ENCODE data around the gene STMN1. TPM values are rescaled to one million over a fixed set of nuclear protein-coding genes. Genes with fewer than 3 reads are reported as not detected.

The STMN1 gene
- total and polyA plus RNA-seq, 10 of the 15 experiments (the other 5 are each of a cell fraction or from before 2014, with no cell fraction given): 220 to 1,272 (median 603) TPM

DNA sequence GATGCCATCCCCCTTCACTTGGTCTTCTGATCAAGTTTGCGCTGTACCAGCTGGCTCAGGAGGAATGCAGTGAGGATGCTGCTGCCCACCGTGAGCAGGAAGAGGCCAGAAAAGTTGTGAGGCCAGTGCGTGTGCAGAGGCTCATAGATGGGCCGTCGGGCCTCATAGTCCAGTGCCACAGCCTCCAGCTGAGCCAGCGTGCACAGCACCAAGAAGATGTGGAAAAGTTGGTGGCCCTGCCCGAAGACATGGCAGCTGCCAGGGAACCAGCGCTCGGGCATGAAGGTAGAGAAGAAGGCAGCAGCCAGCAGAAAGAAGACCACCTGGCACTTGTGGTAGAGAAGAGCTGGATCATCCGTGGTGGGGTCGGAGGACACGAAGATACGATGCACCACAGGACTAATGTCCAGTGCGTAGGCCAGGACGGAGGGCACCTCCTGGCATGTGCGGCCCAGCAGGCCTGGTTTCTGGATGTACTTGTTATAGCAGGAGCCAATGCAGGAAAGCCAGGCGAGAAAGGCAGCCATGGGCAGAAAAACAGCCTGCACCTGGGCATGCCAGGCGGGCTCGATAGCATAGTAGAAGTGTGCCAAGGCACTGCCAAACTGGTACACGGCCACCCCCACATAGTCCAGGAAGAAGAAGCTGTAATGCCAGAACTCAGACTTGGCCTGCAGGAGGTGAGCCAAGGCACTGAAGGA is 43.3 kb downstream of the STMN1 start (continued):
- TF ChIP-seq, protein P1, sequence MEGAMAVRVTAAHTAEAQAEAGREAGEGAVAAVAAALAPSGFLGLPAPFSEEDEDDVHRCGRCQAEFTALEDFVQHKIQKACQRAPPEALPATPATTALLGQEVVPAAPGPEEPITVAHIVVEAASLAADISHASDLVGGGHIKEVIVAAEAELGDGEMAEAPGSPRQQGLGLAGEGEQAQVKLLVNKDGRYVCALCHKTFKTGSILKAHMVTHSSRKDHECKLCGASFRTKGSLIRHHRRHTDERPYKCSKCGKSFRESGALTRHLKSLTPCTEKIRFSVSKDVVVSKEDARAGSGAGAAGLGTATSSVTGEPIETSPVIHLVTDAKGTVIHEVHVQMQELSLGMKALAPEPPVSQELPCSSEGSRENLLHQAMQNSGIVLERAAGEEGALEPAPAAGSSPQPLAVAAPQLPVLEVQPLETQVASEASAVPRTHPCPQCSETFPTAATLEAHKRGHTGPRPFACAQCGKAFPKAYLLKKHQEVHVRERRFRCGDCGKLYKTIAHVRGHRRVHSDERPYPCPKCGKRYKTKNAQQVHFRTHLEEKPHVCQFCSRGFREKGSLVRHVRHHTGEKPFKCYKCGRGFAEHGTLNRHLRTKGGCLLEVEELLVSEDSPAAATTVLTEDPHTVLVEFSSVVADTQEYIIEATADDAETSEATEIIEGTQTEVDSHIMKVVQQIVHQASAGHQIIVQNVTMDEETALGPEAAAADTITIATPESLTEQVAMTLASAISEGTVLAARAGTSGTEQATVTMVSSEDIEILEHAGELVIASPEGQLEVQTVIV (IDR thresholded peaks at IDR 0.05; ENCODE audit: borderline replicate concordance, partially characterized antibody): no peak
- no peak for TF ChIP-seq EED (IDR thresholded peaks at IDR 0.05; ENCODE audit: low read depth)

- Histone ChIP-seq H3K4me2 (ENCODE audit: control insufficient read depth, insufficient read depth) (no peak overlapping the region), H3K79me2 (ENCODE audit: control insufficient read depth, insufficient read depth, low read length) (peaks cover 15% of the 10 kb centered on the region), H4K20me1 (ENCODE audit: control insufficient read depth, insufficient read depth) (no peaks in the 10 kb centered on the region), H3K9me3 (replicated peaks; ENCODE audit: control insufficient read depth, insufficient read depth, low read length) (no peaks in the 10 kb centered on the region), H3K9ac (ENCODE audit: control insufficient read depth, insufficient read depth, low read length) (no peak overlapping the region), H2AFZ (ENCODE audit: control insufficient read depth, low read depth, low read length) (no peak overlapping the region), H3K27me3 (replicated peaks in 1 of 2; ENCODE audit: control insufficient read depth in 2 of 2, insufficient read depth in 2 of 2, low read length in 1 of 2) (no peaks in the 10 kb centered on the region), H3K4me1 (ENCODE audit: control insufficient read depth, insufficient read depth, low read length) (peaks cover 8% of the 10 kb centered on the region; the same call in 1 of the 2 replicates), H3K4me3 (no peak overlapping the region), H3K36me3 (ENCODE audit: control insufficient read depth in 2 of 2, insufficient read depth in 2 of 2, low read length in 1 of 2) (no peaks in the 10 kb centered on the region), H3K27ac (ENCODE audit: control insufficient read depth, insufficient read depth) (no peak overlapping the region; the same call in 1 of the 2 replicates)
- no TSS peak for BruUV-seq (replicated peaks)
- TF ChIP-seq FOXM1 (IDR thresholded peaks at IDR 0.05; ENCODE audit: low read depth, low read length): peak; percentile 15; the same call in 1 of the 2 replicates
- TF ChIP-seq ETV6 (conservative IDR thresholded peaks at IDR 0.05 in 1 of 2, IDR thresholded peaks at IDR 0.05 in 1 of 2; ENCODE audit: borderline replicate concordance in 1 of 2, low read depth in 1 of 2): peak in 1 of 2 experiments; percentile 33; a peak in 1 of 4 replicates
- TF ChIP-seq NFIC (IDR thresholded peaks at IDR 0.05; ENCODE audit: low read depth, low read length): 0 out of 2 replicates have a peak, but pooled peaks have one; percentile 27
- TF ChIP-seq HCFC1 (IDR thresholded peaks at IDR 0.05; ENCODE audit: low read length): no peak
- TF ChIP-seq POLR2AphosphoS5 (IDR thresholded peaks at IDR 0.05; ENCODE audit: low read length): no peak
- no peak for TF ChIP-seq NFXL1 (IDR thresholded peaks at IDR 0.05; ENCODE audit: borderline replicate concordance)
- TF ChIP-seq MEF2A (IDR thresholded peaks at IDR 0.05; ENCODE audit: insufficient read depth, low read depth, low read length): no peak
- intact Hi-C loops (cut with micrococcal nuclease; ENCODE audit: unreplicated experiment): no loop called here
- DNase-seq (ENCODE audit: low read depth, low spot score) (no peak), FAIRE-seq (no peak), ATAC-seq (no peak)
- CTCF ChIA-PET: interaction anchor here (0.9 to 1.0 kb wide), 2 partner anchors 34 to 136 kb away, joined by 3 read pairs; partner anchors contain the start of gene PAFAH2
- 61% methylated on average over 13 of the region's 16 CpGs for WGBS (ENCODE audit: insufficient coverage, insufficient replicate concordance, low lambda C conversion rate, missing lambda C conversion rate)
- POLR2A ChIA-PET: interaction anchor here (0.7 to 1.2 kb wide), 4 partner anchors 13 to 772 kb away, joined by 3 to 6 read pairs (median 3); partner anchors contain the start of gene PAFAH2
- in situ Hi-C loops (cut with MboI): no loop called here
- SMC1A ChIA-PET (ENCODE audit: uncharacterized antibody, unreplicated experiment): interaction anchor here (1.0 to 1.7 kb wide), 3 partner anchors 9 to 13 kb away, joined by 3 to 4 read pairs (median 4); no protein-coding TSS in a partner anchor
- RAD21 ChIA-PET (ENCODE audit: unreplicated experiment): no interaction called here
Observed at GRCh38 chr1:25861316-25862286, 44.6 kb downstream of the STMN1 start.
